Measurements from ENCODE around the gene LAMC2.

GRCh38 chr1:183230413-183230812, 44.3 kb downstream of the LAMC2 start:
- TF ChIP-seq POLR2A (IDR thresholded peaks at IDR 0.05; ENCODE audit: low read depth): no peak
- TF ChIP-seq CTCF (IDR thresholded peaks at IDR 0.05): no peak

Data from esophagus muscularis mucosa (tissue), 3 donors.